Activated CD4-positive, CD25-positive, alpha-beta regulatory T cell (primary cell): ENCODE results near the gene CYGB.

Experiments used
- DNase-seq, 4 experiments: peaks; one replicate each; lab custom pipeline; 2025; lab: John Stamatoyannopoulos, UW

Gene CYGB

DNA sequence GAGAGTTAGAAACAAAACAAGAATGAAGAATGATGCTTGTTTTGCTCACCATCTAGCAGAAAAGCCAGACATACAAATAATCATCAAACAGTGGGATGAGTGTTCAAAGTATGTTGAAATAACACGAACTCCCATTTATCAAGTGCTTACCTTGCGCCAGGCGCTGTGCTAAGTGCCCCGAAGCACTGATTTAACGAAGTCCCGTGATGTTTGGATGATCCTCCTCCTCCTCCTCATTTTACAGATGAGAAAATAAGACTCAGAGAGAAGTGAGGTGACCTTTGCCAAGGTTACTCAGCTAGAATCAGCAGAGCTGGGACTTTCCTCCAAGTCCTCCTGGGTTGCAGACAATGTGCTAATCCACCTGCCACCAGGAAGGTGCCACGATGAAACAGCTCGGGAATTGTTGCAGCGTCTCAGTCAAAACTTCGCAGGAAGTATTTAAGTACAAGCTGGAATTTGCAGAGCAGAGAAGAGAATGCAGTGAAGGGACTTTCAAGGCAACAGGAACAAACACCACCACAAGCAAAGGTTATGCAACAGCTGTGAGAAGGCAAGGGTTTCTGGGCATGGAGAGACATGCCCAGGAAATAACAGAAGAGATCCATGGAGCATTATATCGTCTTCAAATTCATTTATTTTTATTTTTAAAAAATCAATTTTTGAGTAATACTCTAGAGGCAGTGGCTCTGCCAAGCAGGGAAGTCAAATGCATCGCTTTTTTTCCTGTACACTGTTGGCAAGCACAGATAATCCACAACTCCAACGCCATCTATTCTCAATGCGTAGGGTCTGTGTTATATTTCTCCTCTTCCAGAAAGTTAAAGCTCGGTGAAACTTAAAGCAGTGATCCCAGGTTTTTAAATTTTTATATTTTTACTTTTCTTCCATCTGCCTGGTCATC is 13.5 kb upstream of the CYGB start:
- DNase-seq, result no peak

DNA sequence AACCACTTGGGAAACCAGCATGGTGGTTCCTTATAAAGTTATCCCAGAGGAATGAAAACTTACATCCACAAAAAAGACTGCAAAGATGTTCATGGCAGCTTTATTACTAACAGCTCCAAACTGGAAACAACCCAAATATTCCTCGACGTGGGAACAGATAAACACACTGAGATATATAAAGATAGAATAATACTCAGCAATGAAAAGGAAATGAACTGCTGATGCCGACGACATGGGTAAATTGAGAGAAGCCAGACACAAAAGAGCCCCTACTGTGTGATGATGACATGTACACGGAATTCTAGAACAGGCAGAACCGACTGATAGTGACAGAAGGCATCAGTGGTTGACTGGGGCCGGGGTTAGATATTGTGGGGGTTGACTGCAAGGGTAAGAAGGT is 12.0 kb upstream of the CYGB start:
- DNase-seq, result no peak

DNA sequence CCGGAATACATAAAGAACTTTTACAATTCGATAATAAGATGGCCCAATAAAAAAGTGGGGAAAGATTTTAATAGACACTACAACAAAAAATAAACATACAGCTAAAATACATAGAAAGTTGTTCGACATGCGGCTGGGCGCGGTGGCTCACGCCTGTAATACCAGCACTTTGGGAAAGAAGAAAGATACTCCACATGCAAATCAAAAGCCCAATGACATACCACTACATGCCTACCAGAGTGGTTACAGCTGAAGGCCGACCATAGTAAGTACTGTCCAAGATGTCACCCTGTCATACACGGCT is 11.7 kb upstream of the CYGB start:
- no peak for DNase-seq

DNA sequence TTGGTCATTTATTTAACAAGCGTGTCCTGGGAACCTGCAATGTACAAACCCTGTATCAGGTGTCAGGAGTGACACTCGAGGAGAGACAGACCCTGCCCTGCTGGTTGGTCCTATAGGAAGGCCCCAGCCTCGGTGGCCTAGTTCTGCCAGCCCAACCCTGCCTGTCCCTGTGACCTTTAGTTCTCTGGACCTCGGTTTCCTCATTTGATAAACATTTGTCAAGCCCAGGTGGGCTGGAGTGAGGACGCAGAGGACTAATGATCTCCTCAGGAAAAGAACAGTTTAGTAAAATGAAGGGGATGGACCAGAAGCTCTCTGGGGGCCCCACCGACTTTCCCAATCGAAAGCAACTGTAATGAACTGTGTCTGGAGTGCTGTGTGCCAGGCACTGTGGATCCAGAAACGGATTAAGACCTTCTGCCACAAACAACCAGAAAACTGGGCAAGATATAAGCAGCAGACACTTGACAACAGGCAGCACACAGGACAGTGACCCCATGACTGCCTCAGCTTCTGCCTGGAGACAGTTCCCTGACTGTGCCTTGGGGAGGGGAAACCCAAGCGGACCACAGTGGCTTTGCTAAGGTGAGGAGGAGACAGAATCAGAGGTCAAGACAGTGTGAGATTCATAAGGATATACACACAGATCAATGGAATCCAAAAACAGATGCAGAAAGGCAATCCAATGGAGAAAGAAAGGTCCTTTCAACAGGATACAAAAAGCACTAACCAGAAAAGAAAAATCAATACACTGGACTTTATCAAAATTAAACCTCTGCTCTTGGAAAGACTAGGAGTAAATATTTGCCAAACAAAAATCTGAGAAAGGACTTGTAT is 11.1 kb upstream of the CYGB start:
- no peak for DNase-seq

DNA sequence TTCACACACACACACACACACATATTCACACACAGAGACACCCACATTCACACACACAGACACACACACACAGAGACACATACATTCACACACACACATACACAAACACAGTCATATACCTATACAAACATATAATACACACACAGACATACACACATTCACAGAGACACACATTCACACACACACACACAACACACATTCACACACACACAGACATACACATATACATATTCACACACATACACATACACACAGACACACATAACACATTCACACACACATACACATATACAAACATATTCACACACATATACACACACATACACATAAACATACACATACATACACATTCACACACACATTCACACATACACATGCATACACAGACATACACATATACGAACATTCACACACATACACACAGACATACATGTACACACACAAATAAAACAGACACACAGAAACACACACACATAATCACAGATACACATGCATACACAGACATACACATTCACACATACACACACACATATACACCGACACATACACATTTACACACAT is 10.2 kb upstream of the CYGB start:
- DNase-seq, result no peak

DNA sequence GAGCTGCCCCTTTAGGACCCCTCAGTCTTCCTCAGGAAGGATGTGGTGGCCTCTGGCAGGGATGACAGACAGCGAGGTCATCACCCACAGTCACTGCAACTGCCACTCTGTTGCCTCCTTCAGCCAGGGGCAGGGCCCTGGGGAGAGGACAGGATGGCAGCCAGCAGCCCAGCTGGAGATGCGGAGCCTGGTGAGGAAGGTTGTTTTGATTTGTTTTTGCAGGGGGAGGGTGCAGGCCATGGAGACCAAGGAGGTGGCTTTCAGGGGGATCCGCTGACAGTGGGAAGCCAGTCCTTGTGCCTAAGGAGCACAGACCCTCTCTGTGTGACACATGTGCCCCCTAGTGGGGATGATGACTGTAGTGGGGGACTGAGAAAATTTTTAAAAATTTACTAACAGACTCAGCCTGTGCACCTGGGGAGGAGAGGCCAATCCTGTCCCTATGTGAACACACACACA is 9.7 kb upstream of the CYGB start:
- DNase-seq, result peak in 1 of 4 experiments; percentile 21

DNA sequence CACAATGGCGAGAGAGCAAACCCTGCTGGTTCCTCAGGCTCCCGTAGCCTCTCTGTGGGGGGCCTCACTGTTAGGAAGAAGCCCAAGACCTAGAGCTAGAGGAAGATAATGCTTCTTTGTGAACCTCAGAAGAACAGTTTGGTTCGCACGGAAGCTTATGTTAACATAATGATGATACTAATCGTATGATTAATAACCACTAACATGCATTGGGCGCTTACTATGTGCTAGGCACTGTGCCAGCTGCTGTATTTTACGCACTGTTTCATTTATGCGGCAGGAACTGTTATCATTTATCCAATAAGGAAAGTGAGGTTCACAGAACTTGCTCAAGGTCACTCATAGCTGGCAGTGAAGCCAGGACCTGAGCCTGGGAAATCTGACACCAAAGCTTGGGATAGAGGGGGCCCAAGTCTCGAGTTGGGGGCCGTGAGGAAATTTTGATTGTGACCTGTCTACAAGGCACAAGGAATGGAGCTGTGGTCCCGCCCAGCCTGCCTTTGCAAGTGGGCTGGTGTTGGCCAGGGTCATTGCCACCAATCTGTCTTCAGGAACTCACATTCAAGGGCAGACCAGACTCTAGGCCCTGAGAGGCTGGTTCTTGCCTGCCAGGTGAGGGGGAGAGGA is 9.2 kb upstream of the CYGB start:
- DNase-seq, result no peak

DNA sequence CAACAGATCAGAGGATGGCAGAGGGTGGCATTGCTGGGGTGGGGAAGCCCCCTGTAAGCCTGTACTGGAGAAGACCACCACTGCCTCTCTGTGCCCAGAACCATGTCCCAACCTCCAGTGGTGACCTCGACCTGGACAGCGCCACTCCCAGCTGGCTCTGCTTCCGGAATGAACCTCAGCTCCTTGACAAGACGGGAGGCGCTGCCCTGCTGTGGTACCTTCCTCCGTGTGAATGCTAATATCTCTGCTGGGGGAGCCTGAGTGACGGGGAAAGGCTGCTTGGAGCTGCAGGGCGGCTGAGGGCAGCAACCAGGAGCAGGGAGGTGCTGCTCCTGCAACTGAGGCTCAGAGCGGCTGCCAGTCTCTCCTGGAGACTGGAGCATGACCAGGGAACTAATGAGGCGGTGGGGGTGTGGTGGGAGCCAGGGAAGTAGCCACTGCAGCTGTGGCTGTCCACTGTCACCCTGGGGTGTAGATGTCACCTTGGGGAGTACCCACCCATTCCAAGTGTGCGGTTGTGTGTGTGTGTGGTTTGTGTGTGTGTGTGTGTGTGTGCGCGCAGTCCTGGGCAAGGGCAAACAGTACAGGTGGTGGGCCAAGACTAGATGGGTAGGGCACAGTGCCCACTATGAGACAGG is 8.5 kb upstream of the CYGB start:
- DNase-seq, result no peak

DNA sequence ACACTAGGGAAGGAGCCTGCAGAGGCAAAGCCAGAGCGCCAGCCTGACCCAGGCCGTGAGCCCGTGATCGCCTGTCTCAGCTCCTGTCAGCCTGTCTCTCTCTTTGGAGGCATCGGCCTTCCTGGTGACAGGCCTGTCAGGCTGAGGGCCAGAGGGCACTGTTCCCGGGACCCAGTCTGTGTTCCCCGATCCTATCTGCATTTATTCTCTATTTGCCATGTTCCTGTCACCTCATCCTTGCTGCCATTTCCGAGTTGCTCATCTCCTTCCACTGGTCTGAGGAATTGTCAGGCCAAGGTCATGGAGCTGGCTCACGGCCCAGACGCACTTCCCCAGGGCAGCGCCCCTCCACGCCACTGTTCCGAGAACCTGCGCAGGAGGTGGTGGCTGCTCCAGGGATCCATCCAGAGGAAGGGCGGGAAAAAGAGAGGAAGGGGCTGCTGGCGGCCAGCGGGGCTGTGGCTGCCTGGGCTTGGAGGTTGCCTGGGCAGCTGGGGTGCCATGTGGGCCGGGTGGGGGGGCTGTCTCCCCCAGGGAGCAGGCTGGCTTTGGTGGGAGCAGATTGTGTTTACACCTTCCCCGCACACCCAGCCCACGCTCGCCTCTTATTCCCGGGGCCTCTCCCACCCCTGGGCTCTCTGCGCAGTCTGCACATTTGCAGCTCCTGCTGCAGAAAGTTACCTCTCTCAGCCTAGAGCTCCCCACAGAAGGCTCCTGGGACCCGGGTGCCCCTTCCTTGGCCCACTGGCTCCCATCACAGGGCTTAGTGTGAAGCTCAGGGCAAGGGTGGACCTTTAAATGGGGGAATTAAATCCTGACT is 7.2 kb upstream of the CYGB start:
- DNase-seq, result no peak

DNA sequence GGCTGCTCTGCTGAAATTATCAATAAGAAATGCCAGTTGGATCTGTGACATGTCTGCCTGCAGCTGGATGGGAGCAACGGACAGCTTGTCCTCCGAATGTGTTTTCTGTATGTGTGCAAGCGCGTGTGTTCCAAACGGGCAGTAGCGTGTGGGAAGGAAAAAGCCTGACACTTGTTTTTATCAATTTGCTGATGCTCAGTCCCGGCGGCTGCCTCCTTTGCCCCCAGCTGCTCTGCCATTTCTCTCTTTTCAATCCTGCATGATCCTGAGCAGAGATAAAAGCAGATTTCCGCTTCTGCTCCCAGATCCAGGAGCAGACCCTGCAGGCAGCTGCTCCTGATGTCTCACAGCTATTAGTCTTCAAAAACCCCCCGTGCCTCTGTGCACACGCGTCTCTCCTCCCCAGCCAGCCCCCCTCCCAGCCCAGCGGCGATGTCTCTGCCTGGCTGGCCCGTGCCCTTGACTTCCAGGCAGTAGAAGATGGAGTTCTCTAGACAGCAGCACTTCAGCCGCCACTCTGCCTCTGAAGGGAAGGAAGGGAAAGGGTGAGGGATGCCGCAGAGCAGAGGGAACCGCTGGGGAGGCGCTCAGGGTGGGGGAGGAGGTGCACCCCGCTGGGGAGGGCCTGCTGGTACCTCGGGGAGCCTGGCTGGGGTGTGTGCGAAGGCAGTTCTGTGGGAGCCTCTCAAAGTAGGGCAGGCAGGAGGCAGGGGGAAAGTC is 6.5 kb upstream of the CYGB start:
- no peak for DNase-seq

DNA sequence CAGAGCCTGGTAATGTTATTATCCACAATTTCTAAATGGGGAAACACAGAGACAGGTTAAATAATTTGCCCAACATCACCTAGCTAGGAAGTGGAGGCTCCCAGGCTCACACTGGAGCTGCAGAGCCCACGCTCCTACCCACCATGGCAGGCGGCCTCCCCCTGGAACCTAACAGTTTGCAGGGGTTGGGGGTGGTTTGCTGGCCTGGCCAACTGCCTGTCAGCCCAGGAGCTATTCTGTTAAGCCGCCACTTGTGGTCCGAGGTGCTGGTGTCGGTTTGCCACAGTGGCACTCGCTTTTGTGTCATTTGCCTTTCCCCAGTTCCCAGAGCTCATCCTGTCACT is 5.9 kb upstream of the CYGB start:
- no peak for DNase-seq

DNA sequence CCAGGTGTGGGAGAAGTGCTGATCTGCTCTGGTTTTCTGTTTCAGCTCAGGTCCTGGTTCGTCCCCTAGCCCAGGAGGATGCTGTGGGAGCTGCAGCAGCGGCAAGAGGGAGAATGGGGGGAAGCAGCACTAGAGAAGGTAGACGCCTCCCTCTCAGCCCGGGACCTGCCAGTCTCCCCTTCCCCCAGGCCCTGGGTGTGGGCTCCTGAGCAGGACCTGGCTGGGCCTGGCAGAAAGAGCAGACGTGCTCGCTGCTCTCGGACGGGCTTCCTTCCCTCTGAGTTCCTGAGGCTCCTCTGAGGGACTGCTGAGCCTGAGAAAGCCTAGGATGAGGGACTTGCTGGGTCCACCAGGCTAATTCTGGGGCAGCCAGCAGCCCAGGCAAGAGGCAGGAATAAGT is 5.5 kb upstream of the CYGB start:
- no peak for DNase-seq

DNA sequence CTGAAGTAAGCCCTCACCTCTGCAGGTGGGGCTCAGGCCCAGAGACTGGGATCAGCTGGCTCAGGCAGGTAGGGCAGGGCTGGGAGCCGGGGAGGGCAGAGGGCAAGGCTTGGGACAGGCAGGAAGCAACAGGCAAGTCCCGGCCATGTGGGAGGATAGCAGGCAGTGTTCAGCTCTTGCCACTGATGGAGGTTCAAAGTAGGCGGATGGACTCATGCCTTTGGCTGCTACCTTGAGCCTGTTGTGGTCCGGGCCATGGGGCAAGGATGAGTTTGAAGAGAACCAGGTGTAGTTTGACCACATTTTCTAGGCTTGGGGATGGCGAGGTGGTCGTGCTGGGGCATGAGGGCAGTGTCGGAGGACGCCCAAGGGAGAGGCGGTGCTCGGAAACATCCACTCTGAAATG is 5.1 kb upstream of the CYGB start:
- DNase-seq, result no peak

DNA sequence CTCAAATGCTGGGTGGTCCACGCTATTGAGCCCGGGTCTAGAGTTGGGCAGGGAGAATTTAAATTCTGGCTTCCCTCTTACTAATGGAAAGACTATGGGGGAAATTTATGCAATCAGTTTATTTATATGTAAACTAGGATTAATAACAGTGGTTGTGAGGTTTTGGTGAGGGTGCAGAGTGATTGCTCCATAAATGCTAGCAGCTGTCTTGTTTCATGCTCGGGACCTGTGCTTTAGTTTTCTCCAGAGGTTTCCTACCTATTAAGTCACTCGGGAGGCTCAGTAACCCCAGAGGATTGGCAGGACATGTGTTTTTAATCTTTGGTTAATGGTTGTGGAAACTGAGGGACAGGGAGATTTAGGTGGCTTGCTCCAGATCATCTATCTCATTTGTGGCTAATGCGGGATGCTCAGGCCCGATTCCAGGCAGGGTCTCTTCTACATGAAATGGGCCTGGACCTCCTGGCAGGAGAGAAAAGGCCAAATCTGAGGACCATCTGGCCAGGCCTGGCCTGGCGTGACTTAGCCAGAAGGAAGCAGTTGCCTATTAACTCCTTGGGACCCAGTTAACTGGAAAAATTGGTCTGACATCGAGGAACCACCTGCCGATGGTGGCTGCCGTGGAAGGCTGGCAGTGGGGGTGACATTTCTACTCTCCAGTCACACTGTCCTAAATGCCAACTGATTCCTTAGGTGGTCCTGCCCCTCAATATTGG is 4.4 kb upstream of the CYGB start:
- no peak for DNase-seq

DNA sequence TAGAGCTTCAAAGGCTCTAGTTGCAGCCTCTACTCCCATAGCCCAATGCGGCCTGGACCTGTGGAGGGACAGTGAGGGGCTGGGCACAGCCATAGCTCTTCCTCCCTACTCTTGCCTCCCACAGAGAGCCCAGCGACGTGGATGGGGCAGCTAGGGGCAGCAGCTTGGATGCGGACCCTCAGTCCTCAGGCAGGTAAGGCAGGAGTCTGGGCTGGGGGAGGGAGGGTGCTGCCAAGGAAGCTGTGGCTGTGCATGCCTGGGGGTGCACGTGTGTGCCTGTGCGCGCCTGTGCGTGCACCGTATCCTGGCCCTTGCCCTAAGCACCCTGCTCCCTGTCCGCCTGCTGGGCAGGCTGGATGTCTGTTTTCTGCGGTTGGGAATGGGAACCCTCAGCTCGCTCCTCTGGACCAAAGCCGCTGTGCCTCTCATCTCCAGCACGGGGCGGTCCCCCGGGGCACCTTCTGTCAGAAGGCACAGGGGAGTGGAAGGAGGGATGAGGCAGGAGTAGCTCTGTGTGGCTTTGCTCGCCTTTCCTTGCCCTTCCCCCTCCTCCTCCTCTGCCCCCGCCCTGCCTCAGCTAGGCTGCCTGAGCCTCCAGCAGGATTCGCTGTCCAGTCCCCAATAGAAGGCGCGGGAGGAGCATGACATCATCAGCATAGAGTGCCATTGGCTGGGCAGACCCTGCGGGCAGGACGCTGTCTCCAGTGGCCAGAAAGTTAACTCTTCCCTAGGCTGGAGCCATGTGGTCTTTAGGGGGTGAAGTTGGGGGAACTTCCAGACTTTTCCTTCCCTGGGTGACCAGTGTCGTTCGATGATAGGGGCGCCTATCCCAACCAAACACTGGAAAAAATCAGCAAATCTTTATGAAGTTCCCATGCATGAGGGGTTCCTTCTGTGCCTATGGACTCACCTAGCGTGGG is 3.1 kb upstream of the CYGB start:
- no peak for DNase-seq

DNA sequence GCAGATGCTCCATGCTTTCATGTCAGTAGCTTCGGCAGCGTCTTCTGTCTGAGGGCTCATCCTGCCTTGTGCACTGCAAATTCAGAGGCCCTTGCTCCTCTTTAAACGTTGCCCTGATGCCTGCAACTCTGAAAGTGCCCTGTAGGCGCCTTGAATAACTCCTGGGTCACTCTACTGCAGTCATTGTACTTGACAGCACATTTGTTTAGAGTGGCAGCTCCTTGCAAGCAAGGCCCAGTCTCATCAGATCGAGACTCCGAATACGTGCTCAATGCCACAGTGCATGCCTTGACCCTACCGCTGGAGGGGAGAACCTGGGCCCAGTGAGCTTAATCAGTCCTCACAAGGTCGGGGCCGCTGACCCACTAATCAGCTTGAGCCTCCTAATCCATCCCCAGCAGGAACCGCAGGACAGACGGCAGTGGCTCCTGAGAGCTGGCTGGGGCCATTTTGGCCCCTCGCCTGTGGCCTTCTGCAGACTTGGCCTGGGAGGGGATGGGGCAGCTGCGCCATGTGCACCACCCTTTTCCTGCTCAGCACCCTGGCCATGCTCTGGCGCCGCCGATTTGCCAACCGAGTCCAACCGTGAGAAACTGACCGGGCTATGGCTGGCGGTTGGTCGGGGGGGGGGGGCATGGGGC is 2.2 kb upstream of the CYGB start, which contains the start of gene PRCD:
TSS of gene PRCD (plus strand) at position 414 of the 641 bp plus-strand sequence. CDS start at position 512, 98 bp downstream.
- DNase-seq, result no peak

DNA sequence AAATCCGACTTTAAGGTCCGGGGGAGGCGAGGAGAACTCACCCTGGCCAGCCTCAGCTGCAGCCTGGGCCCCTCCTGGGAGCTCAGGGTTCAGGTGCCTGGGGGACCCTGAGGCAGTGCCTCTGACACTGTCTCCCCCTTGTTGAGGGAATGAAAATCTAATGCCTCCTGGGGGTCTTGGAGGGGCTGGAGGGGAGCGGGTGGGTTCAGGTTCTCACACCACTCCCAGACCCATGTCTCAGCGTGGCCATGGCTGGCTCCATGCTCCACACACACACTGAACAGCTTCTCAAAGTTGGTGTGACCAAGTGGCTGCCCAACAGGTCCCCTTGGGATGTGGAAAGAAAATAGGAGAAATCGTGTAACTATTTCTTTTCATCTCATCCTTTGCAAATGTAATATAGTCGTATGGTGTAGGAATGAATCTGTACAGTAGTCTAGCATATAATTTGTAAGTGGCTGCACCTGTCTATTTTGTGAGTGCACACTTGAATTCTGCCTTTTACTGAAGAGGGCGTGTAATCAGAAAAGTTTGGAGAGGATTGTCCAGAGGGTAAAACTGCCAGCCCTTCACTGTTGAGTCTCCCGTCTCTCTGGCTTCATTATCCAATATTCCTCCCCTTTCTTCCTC is 1.5 kb upstream of the CYGB start:
- DNase-seq, result no peak
